ENCODE measurements around the gene TPRX2. TPM values are rescaled to one million over a fixed set of nuclear protein-coding genes. Genes with fewer than 3 reads are reported as not detected.
A peak's percentile ranks its signal among the peaks of the same experiment; 100 is the strongest.

TPRX2 gene
- total and polyA plus RNA-seq, 2 of the 13 experiments (the other 11 are each of a cell fraction or from before 2014, with no cell fraction given): not detected

GRCh38 chr19:47891923-47892666 is 33.1 kb downstream of the TPRX2 start (continued):
- TF ChIP-seq SNAI1 (CRISPR knock-in tag; IDR thresholded peaks at IDR 0.05; ENCODE audit: borderline replicate concordance) (no peak), ZNF772 (CRISPR knock-in tag; IDR thresholded peaks at IDR 0.05) (no peak; the same call in 1 of the 2 replicates), TFAP4 (IDR thresholded peaks at IDR 0.05; ENCODE audit: borderline replicate concordance, low read depth) (peak; percentile 19; the same call in 1 of the 2 replicates), NCOA2 (CRISPR knock-in tag; IDR thresholded peaks at IDR 0.05) (0 out of 2 replicates have a peak, but pooled peaks have one; percentile 66), TAF1 (CRISPR knock-in tag; IDR thresholded peaks at IDR 0.05) (peak; percentile 73; the same call in 1 of the 2 replicates), MTA3 (CRISPR knock-in tag; IDR thresholded peaks at IDR 0.05) (no peak), ARNTL (CRISPR knock-in tag; IDR thresholded peaks at IDR 0.05) (peak; percentile 55; the same call in 1 of the 2 replicates), ZZZ3 (CRISPR knock-in tag; IDR thresholded peaks at IDR 0.05; ENCODE audit: borderline replicate concordance) (no peak), NR2F6 (IDR thresholded peaks at IDR 0.05) (peak; percentile 32; the same call in 1 of the 2 replicates), NR2F6 (CRISPR knock-in tag; IDR thresholded peaks at IDR 0.05) (0 out of 2 replicates have a peak, but pooled peaks have one; percentile 19), ZSCAN29 (CRISPR knock-in tag; conservative IDR thresholded peaks at IDR 0.05) (peak; percentile 70; the same call in 1 of the 2 replicates), ZFAT (CRISPR knock-in tag; conservative IDR thresholded peaks at IDR 0.05) (no peak), TBX2 (CRISPR knock-in tag; IDR thresholded peaks at IDR 0.05; ENCODE audit: borderline replicate concordance) (peak; percentile 50), TP53 (CRISPR knock-in tag; conservative IDR thresholded peaks at IDR 0.05) (no peak), KLF11 (CRISPR knock-in tag; IDR thresholded peaks at IDR 0.05) (no peak; the same call in 1 of the 2 replicates), ETV5 (CRISPR knock-in tag; IDR thresholded peaks at IDR 0.05; ENCODE audit: borderline replicate concordance) (peak; percentile 71; the same call in 1 of the 2 replicates), ZNF383 (CRISPR knock-in tag; IDR thresholded peaks at IDR 0.05; ENCODE audit: borderline replicate concordance) (0 out of 2 replicates have a peak, but pooled peaks have one; percentile 28), ZNF331 (CRISPR knock-in tag; IDR thresholded peaks at IDR 0.05) (peak; percentile 98), MIER3 (CRISPR knock-in tag; IDR thresholded peaks at IDR 0.05; ENCODE audit: borderline replicate concordance) (no peak), ZNF709 (CRISPR knock-in tag; IDR thresholded peaks at IDR 0.05) (no peak), SOX6 (IDR thresholded peaks at IDR 0.05) (no peak), SOX6 (CRISPR knock-in tag; IDR thresholded peaks at IDR 0.05) (peak; percentile 53; the same call in 1 of the 2 replicates), TAF15 (IDR thresholded peaks at IDR 0.05; ENCODE audit: low read depth, low read length, poor library complexity, severe bottlenecking) (no peak), ZNF556 (CRISPR knock-in tag; IDR thresholded peaks at IDR 0.05; ENCODE audit: borderline replicate concordance) (no peak), POGZ (CRISPR knock-in tag; IDR thresholded peaks at IDR 0.05) (peak; percentile 64), ZNF292 (CRISPR knock-in tag; IDR thresholded peaks at IDR 0.05; ENCODE audit: borderline replicate concordance, low read depth) (peak; percentile 67; the same call in 1 of the 2 replicates), PHF21A (CRISPR knock-in tag; IDR thresholded peaks at IDR 0.05) (peak; percentile 25; the same call in 1 of the 2 replicates), THAP11 (CRISPR knock-in tag; IDR thresholded peaks at IDR 0.05) (peak; percentile 44), ZFX (CRISPR knock-in tag; IDR thresholded peaks at IDR 0.05; ENCODE audit: low read depth) (peak; percentile 80), ZNF235 (CRISPR knock-in tag; IDR thresholded peaks at IDR 0.05; ENCODE audit: borderline replicate concordance) (no peak), HOXA3 (CRISPR knock-in tag; IDR thresholded peaks at IDR 0.05) (no peak; the same call in 1 of the 2 replicates)
- TF ChIP-seq, protein P1, sequence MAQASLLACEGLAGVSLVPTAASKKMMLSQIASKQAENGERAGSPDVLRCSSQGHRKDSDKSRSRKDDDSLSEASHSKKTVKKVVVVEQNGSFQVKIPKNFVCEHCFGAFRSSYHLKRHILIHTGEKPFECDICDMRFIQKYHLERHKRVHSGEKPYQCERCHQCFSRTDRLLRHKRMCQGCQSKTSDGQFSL (CRISPR knock-in tag; IDR thresholded peaks at IDR 0.05): no peak
- TF ChIP-seq, protein P2, sequence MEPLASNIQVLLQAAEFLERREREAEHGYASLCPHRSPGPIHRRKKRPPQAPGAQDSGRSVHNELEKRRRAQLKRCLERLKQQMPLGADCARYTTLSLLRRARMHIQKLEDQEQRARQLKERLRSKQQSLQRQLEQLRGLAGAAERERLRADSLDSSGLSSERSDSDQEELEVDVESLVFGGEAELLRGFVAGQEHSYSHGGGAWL (CRISPR knock-in tag; IDR thresholded peaks at IDR 0.05): no peak
